Kidney capillary endothelial cell (primary cell): ENCODE measurements around the gene CCDC97.

Source experiments
- DNase-seq: peaks from one replicate; pipeline ENCODE4 v3.0.0-alpha.2; 2018; ENCODE audit warnings: low spot score

The CCDC97 gene

DNA sequence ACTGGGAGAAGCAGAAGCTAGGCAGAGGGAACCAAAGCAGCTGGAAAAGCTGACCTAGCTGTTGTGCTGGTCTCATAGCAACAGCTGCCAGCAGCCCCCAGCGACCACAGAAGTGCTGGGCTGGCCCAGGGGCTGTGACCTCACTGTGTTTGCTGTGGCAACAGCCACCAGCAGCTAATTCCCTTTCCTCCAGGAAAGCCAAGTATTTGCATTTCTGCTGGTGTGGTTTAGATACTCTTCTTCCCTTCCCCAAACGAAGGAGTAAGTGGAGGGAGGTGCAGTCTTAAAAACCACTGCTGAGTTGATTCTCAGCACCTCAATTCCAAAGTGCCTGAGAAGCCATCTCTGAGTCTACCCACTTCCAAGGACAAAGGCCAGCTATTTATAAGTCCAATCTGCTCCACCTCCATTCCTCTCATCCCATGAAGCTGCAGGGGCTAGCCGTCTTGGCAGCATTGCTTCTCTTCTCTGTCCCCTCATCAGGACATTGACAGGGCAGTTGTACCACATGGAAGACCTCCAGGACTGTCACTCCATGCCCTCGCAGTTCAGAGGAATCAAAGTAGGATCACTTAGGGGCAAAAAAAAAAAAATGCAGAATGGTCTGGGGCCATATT is 11.5 kb upstream of the CCDC97 start:
- DNase-seq = no peak

DNA sequence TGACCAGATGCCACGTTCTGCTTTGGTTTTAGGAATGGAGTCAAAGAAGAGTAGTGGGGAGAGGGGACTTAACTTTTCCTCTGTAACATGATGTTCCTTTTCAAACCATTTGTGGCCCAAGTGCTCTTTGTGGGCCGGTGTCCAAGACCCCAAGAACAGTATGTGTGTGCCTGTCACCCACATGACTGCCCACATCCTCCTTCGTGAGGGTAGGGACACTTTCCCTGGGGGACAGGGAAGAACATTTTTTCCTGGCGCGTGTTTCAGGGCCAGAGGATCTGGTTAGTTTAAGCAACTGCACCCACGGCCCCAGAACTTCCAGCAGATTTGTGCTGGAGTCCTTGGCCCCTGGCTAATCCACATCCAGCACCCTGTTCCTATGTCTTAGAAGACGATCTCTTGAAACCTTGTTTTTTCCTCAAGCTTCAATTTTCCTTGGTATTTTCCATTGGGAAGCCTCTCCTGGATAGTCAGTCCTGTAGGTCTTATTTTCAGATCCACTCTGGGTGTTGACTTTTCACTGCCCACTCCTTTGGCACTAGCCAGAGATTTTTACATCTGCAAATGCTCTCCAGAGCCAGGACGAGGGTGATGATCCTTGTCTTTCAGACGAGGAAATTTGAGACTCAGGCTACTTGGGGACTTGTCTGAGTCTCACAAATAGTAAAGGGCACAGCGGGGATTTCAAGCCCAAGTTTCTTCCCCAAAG is 10.8 kb upstream of the CCDC97 start:
- DNase-seq = no peak

DNA sequence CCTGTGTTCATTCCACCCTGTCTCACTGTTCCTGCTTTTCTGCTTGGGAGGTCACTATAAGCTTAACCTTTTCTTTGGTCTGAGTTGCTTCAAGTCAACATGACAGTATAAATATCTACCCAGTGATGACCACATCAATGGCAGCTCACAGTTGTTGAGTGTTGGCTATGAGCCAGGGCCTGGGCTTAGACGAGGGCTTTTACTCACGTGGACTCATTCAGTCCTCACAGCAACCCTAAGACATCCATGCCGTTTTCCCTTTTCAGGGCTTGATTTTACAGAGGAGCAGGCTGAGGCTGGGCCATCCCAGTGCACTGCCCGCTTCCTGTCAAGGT is 10.2 kb upstream of the CCDC97 start:
- peak; percentile 66 for DNase-seq

DNA sequence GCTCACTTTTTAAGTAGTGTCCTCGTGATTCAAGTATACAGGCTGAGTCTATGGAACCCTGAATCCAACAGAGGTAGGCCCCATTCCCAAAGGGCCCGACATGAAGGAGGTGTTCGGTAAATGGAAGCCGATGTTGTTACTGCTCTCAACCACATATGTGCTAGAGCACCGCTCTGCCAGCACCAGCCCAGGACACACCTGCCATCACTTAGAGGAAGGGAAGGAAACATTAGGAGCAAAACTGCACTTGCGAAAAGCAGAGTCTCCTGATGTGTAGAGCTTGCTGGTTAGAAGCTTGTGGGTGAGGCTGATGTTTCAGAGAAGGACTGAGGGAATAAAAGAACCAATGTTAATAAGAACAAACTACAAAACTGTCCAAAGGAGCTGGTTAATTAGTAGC is 9.4 kb upstream of the CCDC97 start:
- DNase-seq = no peak

- no peak for DNase-seq
Measured at GRCh38 chr19:41302624-41303351, 7.2 kb upstream of the CCDC97 start.

- DNase-seq = no peak
Measured at GRCh38 chr19:41303954-41304353, 6.0 kb upstream of the CCDC97 start.

- DNase-seq = no peak
Measured at GRCh38 chr19:41304706-41305483, 5.1 kb upstream of the CCDC97 start.

GRCh38 chr19:41305927-41306793 is 3.8 kb upstream of the CCDC97 start:
- no peak for DNase-seq

- no peak for DNase-seq
Measured at GRCh38 chr19:41307090-41307875, 2.7 kb upstream of the CCDC97 start.

- DNase-seq = no peak
Measured at GRCh38 chr19:41307954-41308449, 2.0 kb upstream of the CCDC97 start.

DNA sequence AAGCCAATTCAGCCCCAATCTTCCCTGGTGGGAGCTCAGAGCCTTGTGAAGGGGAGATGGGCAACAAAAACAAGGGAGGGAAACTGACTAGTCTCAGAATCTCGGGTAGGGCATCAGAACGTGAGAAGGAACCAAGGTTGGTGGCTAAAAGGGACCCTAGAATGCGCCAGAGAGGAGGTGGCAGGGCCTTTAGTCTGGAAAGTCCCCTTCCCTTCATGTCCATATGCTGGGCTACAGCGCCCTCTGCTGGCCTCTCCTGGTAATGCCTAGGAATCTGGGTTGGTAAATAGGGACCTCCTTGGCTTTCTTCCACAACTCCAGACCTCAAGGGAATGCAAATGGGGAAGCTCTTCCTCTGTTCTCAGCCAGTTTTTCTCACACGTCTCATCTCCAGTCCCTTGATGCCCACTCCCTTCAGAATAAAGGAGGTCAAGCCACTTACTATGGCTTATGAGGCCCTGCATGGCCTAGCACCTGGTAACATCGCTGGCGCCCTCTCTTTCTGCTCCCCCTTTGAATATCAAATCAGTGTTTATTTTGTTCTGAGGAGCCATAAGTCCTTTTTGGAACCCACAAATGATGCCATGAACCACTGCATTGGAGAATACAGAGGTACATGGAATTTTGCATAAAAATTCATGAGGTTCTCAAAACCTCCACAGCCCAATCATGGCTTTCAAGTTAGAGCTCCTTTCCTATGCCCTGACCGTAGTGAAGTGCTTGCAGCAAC is 1.4 kb upstream of the CCDC97 start:
- peak; percentile 70 for DNase-seq

- no peak for DNase-seq
Measured at GRCh38 chr19:41309180-41310032, 566 bp upstream of the CCDC97 start.

DNA sequence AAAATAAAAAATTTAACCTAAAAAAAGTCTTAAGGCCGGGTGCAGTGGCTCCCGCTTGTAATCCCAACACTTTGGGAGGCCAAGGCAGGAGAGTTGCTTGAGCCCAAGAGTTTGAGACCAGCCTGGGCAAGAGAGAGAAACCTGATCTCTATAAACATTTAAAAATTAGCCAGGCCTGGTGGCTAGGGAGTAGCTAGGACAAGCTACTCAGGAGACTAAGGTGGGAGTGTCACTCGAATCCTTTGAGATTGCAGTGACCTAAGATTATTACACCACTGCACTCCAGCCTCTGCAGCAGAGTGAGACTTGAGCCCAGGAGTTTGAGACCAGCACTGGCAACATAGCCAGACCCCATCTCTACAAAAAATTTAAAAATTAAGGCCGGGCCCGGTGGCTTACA is 1.1 kb downstream of the CCDC97 start:
- DNase-seq = no peak

DNA sequence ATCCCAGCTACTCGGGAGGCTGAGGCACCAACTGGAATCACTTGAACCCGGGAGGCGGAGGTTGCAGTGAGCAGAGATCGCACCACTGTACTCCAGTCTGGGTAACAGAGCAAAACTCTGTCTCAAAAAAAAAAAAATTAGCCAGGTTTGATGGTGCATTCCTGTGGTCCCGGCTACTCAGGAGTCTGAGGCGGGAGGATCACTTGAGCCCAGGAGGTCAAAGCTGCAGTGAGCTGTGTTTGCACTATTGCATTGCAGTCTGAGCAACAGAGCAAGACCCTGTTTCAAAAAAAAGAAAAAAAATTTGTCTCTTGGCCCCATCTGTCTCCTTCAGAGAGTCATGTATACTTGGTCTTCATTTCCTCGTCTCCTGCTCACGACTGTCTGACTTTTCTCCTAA is 1.6 kb downstream of the CCDC97 start:
- no peak for DNase-seq

DNA sequence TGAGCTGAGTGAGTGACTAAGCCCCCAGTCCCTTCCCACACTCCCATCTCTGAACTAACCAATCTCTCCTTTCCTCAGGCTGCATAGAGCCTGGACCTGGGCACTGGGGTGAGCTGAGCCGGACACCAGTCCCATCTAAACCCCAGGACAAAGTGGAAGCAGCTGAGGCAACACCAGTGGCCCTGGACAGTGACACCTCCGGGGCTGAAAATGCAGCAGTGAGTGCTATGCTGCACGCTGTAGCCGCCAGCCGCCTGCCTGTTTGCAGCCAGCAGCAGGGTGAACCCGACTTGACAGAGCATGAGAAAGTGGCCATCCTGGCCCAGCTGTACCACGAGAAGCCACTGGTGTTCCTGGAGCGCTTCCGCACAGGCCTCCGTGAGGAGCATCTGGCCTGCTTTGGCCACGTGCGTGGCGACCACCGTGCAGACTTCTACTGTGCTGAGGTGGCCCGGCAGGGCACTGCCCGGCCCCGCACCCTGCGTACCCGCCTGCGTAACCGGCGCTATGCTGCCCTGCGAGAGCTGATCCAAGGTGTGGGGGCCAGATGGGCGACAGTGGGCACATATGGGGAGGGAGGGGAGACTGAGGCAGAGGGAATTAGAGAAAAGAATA is 6.4 kb downstream of the CCDC97 start:
- no peak for DNase-seq

- DNase-seq = no peak
Measured at GRCh38 chr19:41318696-41319499, 8.9 kb downstream of the CCDC97 start.

DNA sequence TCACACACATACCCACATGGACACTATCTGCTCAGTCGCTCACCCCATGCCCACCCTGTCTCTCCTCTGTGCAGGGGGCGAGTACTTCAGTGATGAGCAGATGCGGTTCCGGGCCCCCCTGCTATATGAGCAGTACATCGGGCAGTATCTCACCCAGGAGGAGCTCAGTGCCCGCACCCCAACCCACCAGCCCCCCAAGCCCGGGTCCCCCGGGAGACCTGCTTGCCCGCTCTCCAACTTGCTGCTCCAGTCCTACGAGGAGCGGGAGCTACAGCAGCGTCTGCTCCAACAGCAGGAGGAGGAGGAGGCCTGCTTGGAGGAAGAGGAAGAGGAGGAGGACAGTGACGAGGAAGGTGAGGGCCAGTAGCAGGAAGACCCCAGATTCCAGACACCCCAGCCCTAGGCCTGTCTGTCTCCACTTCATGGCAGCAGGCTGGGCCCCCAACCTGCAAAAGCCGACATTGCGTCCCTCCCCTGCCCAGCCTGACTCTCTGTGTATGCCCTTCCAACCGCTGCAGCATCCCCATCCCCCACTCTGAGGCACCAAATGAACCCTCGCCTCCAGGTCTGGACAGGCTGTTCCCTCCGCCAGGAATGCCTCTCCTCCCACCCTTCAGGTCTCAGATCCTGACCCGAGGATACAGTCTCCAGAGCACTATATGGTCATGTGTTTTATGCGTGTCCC is 9.7 kb downstream of the CCDC97 start:
- DNase-seq = no peak
